ENCODE results near the gene BAIAP3.
"Not testable (repeated sequence)": the region's sequence is repeated elsewhere in the genome, so short reads cannot be mapped to it uniquely, and the experiment has no call there.

Gene BAIAP3

DNA sequence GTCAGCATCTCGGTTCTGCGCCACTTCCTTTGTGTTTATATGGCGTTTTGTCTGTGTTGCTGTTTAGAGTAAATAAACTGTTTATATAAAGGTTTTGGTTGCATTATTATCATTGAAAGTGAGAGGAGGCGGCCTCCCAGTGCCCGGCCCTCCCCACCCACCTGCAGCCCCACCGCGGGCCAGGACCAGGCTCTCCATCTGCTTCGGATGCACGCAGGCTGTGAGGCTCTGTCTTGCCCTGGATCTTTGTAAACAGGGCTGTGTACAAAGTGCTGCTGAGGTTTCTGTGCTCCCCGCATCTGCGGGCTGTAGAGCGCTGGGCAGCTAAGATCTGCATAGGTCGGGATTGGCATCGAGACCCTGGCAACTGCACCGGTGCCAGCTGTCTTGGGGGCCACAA lies 8.2 kb upstream of the BAIAP3 start:
- DNase-seq (ENCODE audit: low spot score): no peak
- TF ChIP-seq, protein P1, sequence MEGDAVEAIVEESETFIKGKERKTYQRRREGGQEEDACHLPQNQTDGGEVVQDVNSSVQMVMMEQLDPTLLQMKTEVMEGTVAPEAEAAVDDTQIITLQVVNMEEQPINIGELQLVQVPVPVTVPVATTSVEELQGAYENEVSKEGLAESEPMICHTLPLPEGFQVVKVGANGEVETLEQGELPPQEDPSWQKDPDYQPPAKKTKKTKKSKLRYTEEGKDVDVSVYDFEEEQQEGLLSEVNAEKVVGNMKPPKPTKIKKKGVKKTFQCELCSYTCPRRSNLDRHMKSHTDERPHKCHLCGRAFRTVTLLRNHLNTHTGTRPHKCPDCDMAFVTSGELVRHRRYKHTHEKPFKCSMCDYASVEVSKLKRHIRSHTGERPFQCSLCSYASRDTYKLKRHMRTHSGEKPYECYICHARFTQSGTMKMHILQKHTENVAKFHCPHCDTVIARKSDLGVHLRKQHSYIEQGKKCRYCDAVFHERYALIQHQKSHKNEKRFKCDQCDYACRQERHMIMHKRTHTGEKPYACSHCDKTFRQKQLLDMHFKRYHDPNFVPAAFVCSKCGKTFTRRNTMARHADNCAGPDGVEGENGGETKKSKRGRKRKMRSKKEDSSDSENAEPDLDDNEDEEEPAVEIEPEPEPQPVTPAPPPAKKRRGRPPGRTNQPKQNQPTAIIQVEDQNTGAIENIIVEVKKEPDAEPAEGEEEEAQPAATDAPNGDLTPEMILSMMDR (IDR thresholded peaks at IDR 0.05): no peak
- Histone ChIP-seq H3K4me3 (no peak overlapping the region), H3K27ac (no peak overlapping the region)

DNA sequence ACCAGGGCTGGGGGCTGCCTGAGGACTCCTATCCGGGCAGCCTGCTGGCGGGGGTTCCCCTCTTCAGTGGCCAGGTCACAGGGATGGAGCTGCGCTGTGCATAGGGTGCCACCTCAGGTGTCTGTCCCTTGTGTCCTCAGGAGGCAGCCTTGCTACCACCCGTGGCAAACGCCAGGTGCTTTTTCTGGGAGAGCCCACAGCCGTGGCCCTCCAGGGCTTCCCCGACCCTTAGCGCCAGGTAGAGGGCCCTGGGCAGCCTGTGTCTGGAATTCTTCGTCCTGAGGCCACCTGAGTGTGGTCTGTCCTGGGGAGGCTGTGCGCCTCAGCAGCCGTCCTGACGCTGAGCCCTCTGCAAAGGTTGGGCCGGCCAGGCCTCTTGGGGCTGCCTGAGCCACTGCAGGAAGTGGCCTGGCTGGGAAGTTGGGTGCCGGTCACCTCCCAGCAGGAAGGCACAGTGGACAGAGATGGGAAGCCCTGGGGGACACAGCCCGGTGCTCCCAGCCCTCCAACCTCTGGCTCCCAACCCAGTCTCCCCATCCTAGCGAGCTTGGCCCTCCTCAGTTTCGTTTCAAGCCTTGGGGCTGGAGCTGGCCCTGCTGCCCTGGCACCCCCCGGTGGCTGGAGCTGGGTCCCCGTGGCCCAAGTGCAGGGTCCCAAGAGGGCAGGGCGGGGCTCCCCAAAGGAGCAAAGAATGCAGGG lies 7.6 kb upstream of the BAIAP3 start:
- DNase-seq (ENCODE audit: low spot score): no peak
- Histone ChIP-seq H3K27ac (no peak overlapping the region), H3K4me3 (no peak overlapping the region)
- TF ChIP-seq, protein P1 (IDR thresholded peaks at IDR 0.05): no peak

DNA sequence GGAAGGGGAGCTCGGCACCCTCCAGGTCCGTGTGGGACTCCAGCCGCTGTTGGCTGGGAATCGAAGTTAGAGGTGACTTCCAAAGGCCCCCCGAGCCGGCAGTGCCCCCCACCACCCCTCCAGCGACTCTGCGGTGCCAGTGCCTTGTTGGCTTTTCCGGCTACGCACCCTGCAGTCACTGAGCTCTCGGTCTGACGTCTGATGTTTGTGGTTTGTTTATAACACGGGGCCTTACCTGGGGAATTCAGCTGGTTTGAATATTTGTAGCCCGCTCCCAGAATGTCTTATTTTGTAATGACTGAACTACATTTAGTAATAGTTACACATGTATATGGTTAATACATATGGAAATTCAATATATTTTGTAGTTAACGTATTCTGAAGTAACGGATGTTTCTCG lies 7.1 kb upstream of the BAIAP3 start:
- Histone ChIP-seq H3K4me3 (no peak overlapping the region), H3K27ac (no peak overlapping the region)
- DNase-seq (ENCODE audit: low spot score): no peak
- TF ChIP-seq, protein P1 (IDR thresholded peaks at IDR 0.05): no peak

DNA sequence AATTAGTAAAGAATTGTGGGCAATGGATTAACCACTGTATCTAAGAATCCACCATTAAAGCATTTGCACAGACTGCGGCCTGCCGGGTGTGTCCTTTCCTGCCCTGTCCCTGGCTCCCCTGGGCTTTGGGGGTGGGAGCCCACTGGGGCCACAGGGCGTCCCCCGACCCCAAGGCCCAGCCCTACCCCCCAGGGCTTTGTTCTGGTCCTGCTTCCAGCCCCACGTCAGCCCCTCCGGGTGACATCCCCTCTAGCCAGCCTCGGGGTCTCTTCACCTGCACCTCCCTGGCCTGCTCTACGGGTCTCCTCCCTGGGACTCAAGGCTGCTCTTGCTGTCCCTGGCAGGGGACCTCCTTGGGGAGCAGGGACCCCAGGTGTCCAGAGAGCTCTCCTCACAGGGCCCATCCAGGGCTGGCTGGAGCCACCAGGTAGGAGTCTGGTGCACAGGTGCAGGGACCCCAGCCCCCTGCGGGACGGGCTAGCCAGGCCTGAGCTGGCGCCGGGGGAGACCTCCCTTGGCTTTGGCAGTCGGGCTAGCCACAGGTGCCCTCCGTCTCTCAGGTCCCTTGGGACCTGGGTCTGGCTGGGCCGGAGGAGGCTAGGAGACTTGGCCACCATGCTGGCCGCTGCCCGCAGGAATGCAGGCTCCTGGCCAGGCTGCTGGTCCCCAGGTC lies 6.4 kb upstream of the BAIAP3 start:
- Histone ChIP-seq H3K4me3 (no peak overlapping the region), H3K27ac (no peak overlapping the region)
- no peak for DNase-seq (ENCODE audit: low spot score)
- TF ChIP-seq, protein P1 (IDR thresholded peaks at IDR 0.05): no peak

DNA sequence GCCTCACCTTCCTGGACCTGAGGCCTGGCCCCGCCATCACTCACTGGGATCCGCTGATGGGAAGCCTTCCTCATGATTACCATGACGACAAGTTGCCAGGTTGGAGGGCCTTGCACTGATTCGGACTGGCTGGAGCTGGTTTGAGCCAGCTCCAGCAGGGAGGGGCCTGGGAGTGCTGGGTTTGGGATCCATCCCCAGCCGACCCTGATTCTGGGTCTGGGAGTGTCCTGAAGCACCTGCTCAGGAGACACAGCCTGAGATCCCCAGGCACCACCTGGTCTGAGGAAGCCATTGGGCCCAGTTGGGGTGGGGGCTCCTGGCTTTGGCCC lies 5.9 kb upstream of the BAIAP3 start:
- Histone ChIP-seq H3K27ac (no peak overlapping the region), H3K4me3 (no peak overlapping the region)
- TF ChIP-seq, protein P1 (IDR thresholded peaks at IDR 0.05): no peak
- no peak for DNase-seq (ENCODE audit: low spot score)

DNA sequence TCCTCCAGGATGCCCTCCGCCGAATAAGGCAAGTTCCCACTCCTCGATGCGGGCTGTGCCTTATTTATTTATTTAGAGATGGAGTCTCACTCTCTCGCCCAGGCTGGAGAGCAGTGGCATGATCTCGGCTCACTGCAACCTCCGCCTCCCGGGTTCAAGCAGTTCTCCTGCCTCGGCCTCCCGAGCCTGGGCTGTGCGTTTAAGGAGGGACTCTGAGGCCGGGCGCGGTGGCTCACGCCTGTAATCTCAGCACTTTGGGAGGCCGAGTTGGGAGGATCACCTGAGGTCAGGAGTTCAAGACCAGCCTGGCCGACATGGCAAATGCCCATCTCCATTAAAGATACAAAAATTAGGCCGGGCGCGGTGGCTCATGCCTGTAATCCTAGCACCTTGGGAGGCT lies 5.3 kb upstream of the BAIAP3 start:
- not testable (repeated sequence) for H3K27ac ChIP-seq; H3K4me3 ChIP-seq; DNase-seq (ENCODE audit: low spot score)

DNA sequence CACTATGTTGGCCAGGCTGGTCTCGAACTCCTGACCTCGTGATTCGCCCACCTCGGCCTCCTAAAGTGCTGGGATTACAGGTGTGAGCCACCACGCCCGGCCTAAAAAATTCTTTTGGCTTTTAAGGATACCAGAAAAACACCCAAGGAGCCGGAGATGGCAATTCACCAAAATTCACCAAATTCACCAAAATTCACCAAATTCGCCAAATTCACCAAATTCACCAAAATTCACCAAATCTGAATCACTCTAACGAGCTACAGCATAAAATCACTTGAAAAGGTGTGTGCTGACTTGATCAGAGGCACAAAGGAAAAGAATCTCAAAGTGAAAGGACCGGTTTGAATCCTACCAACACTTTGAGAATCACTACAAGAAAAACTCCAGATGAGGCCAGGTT lies 4.5 kb upstream of the BAIAP3 start:
- not testable (repeated sequence) for H3K27ac ChIP-seq

DNA sequence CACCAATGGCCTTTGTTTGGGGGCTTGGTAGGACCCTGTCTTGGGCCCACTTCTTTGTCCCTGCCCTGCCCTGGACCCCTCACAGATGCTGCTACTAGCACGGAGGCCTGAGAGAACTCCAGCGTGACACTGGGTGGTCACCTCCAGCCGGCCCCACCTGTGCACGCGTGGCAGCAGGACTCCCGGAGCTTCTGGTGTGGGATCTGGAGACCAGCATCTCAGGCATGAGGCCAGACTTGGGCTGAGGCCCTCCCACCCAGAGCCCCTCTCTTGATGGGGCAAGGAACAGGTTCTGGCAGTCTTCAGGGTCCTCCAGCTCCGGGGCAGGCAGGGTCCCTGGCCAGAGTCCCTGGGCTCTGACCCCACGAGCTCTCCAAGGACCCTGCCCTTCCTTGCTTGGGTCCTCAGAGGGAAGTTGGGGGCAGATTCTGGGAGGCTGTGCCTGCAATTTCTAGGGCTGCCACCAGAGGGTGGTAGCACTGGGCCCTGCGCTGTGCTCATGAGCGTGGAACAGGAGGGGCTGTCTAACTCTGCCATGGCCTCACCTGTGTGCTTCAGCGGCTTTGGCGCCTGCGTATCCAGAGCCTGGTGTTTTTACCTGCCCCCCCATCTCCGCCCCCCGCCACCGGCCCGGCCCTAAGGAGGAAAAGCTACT lies 3.1 kb upstream of the BAIAP3 start:
- DNase-seq (ENCODE audit: low spot score): no peak
- no peak overlapping the region for H3K27ac ChIP-seq
- TF ChIP-seq, protein P1 (IDR thresholded peaks at IDR 0.05): no peak
- no peak overlapping the region for H3K4me3 ChIP-seq

More for the DNA sequence above, 4.5 kb upstream of the BAIAP3 start:
- H3K4me3 ChIP-seq; DNase-seq (ENCODE audit: low spot score): not testable (repeated sequence)
